GM19043 (cell line): Measurements from ENCODE around the gene PSG4.
"Not testable (repeated sequence)": the region's sequence is repeated elsewhere in the genome, so short reads cannot be mapped to it uniquely, and the experiment has no call there.

ENCODE experiments used
- ATAC-seq: cut with Tn5 transposase; IDR thresholded peaks from one replicate; pipeline ENCODE4 v1.9.1; 2021; ENCODE audit warnings: low read depth; ENCODE audit not compliant: unreplicated experiment

Gene PSG4

GRCh38 chr19:43198686-43199419 is 6.6 kb downstream of the PSG4 start:
- ATAC-seq, result not testable (repeated sequence)

GRCh38 chr19:43197666-43198397 is 7.6 kb downstream of the PSG4 start:
- not testable (repeated sequence) for ATAC-seq

- ATAC-seq, result not testable (repeated sequence)
Observed at GRCh38 chr19:43194397-43194796, 11.0 kb downstream of the PSG4 start.

- ATAC-seq, result not testable (repeated sequence)
Observed at GRCh38 chr19:43192381-43193155, 12.9 kb downstream of the PSG4 start.

- ATAC-seq, result not testable (repeated sequence)
Observed at GRCh38 chr19:43188092-43188491, 17.3 kb downstream of the PSG4 start.

- not testable (repeated sequence) for ATAC-seq
Observed at GRCh38 chr19:43186311-43186935, 19.0 kb downstream of the PSG4 start, which contains the start of gene PSG5. PSG5 (minus strand) TSS chr19:43186536; CDS start chr19:43186405, 131 bp downstream.

- ATAC-seq, result not testable (repeated sequence)
Observed at GRCh38 chr19:43181869-43182771, 23.3 kb downstream of the PSG4 start.

GRCh38 chr19:43179569-43180147 is 25.8 kb downstream of the PSG4 start:
- ATAC-seq, result not testable (repeated sequence)

GRCh38 chr19:43178577-43178976 is 26.9 kb downstream of the PSG4 start:
- ATAC-seq, result not testable (repeated sequence)

- not testable (repeated sequence) for ATAC-seq
Observed at GRCh38 chr19:43165906-43166305, 39.5 kb downstream of the PSG4 start.

- ATAC-seq, result not testable (repeated sequence)
Observed at GRCh38 chr19:43163135-43163534, 42.3 kb downstream of the PSG4 start.

- ATAC-seq, result not testable (repeated sequence)
Observed at GRCh38 chr19:43162261-43162660, 43.2 kb downstream of the PSG4 start.

- ATAC-seq, result no peak
Observed at GRCh38 chr19:43152214-43152613, 53.2 kb downstream of the PSG4 start.

GRCh38 chr19:43149788-43150187 is 55.6 kb downstream of the PSG4 start:
- not testable (repeated sequence) for ATAC-seq

- no peak for ATAC-seq
Observed at GRCh38 chr19:43148233-43148632, 57.2 kb downstream of the PSG4 start.
